ENCODE data around the gene PALD1. TPM values are rescaled to one million over a fixed set of nuclear protein-coding genes. Genes with fewer than 3 reads are reported as not detected.
"Not testable (repeated sequence)": the region's sequence is repeated elsewhere in the genome, so short reads cannot be mapped to it uniquely, and the experiment has no call there.

The PALD1 gene
- polyA plus RNA-seq, 6 donors from 2014 or later = 0.49 to 1.9 (median 0.65) TPM; not detected in 1

DNA sequence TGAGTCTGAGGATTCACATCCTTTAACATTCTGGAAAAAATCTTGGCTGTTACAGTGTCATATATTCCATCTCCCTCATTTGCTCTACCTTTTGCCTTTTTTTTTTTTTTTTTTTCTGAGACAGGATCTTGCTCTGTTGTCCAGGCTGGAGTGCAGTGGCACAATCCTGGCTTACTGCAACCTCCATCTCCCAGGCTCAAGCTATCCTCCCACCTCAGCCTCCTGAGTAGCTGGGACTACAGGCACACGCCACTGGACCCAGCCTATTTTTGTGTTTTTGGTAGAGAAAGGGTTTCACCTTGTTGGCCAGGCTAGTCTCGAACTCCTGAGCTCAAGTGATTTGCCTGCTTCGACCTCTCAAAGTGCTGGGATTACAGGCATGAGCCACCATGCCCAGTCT is 135.8 kb downstream of the PALD1 start:
- H3K4me3 Mint-ChIP-seq = not testable (repeated sequence)

DNA sequence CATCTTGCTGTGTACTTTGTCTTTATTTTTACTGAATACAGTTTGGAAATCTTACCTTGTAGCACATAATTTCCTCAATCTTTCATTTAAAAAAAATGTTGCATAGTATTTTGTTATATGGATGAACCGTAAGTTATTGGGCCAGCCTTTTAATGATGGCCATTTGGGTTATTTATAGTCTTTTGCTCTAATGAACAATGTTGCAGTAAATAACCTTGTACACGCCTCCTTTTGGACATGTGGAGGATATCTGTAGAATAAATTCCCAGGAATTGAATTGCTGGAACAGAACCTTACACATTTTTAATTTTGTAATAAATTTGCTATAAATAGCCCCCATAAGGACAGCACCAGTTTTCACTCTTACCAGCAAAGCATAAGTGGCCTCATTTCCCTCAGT is 136.6 kb downstream of the PALD1 start:
- Mint-ChIP-seq H3K27ac (no peak overlapping the region), H3K36me3 (peaks cover 9% of the 10 kb centered on the region in 2 donors), H3K4me1 (peaks cover 0 to 5% (median 0%) of the 10 kb centered on the region in 3 donors)

More for the DNA sequence above, 135.8 kb downstream of the PALD1 start:
- H3K9me3 Mint-ChIP-seq = peaks cover 0 to 17% (median 8%) of the 10 kb centered on the region in 7 donors
- H3K27me3 Mint-ChIP-seq = peaks cover 5 to 26% (median 13%) of the 10 kb centered on the region in 3 donors
- not testable (repeated sequence) for H3K36me3 Mint-ChIP-seq; H3K27ac Mint-ChIP-seq; DNase-seq; H3K4me1 Mint-ChIP-seq; ATAC-seq (ENCODE audit: low read depth in 2 of 2)

DNA sequence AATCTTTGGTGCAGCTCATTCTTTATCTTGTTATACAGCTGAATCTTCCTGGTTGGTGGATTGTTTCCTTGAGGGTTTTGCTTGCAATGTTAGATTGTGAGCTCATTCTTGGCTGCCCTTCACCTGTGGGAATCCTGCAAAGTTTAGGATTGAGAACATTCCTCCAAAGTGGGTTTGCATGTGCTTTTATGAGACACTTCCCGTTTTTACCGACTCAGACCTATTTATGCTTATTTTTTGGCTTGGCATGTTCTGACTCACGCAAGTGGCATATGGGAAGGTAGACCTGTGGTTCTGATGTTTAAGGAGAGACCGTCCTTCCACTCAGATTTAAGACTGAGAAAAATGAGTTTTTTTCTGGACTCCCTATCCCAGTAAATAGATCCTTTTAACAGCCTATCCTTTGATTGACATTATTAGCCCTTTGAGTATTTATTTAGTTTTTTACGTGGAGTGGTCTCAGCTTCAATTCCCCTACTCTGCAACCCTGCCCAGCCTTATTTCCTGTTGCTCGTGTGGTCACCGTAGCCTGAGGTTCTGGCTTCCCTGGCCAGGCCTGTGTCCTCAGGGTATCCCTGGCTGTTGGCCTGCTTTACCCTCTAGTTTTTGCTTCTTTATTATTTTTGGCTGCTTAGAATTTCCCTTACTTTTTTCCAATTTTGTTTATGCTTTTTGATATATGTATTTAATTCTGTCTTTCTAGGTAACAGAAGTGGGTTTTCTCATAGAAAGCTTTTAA is 137.4 kb downstream of the PALD1 start:
- Mint-ChIP-seq H3K4me1 (peaks cover 0 to 5% (median 0%) of the 10 kb centered on the region in 3 donors), H3K4me3 (no peak overlapping the region), H3K36me3 (peaks cover 9% of the 10 kb centered on the region in 2 donors), H3K9me3 (peaks cover 4 to 33% (median 17%) of the 10 kb centered on the region in 7 donors), H3K27ac (no peak overlapping the region), H3K27me3 (peaks cover 5 to 26% (median 13%) of the 10 kb centered on the region in 3 donors)
- DNase-seq = no peak
- no peak for ATAC-seq (ENCODE audit: low read depth in 2 of 2)

More for the DNA sequence above, 136.6 kb downstream of the PALD1 start:
- Mint-ChIP-seq H3K4me3 (no peak overlapping the region), H3K9me3 (peaks cover 4 to 25% (median 14%) of the 10 kb centered on the region in 7 donors), H3K27me3 (peaks cover 5 to 26% (median 13%) of the 10 kb centered on the region in 3 donors)
- ATAC-seq (ENCODE audit: low read depth in 2 of 2) (no peak), DNase-seq (no peak)

DNA sequence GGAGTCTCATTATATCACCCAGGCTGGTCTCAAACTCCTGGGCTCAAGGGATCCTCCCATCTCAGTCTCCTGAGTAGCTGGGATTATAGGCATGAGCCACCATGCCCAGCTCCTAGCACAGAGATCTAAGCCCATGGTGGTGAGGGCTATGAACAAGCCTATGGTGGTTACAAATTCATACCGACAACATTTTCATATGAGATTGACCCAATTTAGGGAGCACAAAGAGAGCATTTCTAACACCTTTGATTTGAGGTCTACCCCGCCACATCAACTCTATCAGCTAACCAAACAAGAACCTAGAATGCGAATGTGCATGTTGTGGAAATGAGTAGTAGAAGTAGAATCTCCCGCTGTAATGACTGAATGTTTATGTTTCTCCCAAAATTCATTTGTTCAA is 138.2 kb downstream of the PALD1 start:
- no peak for ATAC-seq (ENCODE audit: low read depth in 2 of 2)
- Mint-ChIP-seq H3K36me3 (peaks cover 9% of the 10 kb centered on the region in 2 donors), H3K27ac (no peak overlapping the region), H3K4me1 (peaks cover 0 to 5% (median 0%) of the 10 kb centered on the region in 3 donors), H3K27me3 (peaks cover 5 to 26% (median 13%) of the 10 kb centered on the region in 3 donors), H3K9me3 (peaks cover 2 to 34% (median 19%) of the 10 kb centered on the region in 7 donors), H3K4me3 (no peak overlapping the region)
- DNase-seq = no peak

Other genes with a start within 250 kb of the PALD1 start
- 100 to 1,000 TPM in 3 of 6 donors, 10 to 100 TPM in 3; 59.7 to 152 (median 97.0) TPM for gene PPA1, start 245.3 kb upstream of the PALD1 start, polyA plus RNA-seq (ENCODE audit: low read depth in 6 of 6)
- gene NPFFR1, start 194.8 kb upstream of the PALD1 start, polyA plus RNA-seq (ENCODE audit: low read depth in 6 of 6) = not detected
- gene LRRC20, start 96.1 kb upstream of the PALD1 start, polyA plus RNA-seq (ENCODE audit: low read depth in 6 of 6) = under 1 TPM in 2 of 6 donors, not detected in 4; 0.22 to 0.23 TPM
- 10 to 100 TPM; 35.7 to 44.5 (median 38.8) TPM for gene EIF4EBP2, start 74.6 kb upstream of the PALD1 start, polyA plus RNA-seq (ENCODE audit: low read depth in 6 of 6)
- gene NODAL, start 37.1 kb upstream of the PALD1 start, polyA plus RNA-seq (ENCODE audit: low read depth in 6 of 6) = not detected
- 1 to 10 TPM; 1.2 to 9.3 (median 3.7) TPM for gene PRF1, start 124.0 kb downstream of the PALD1 start, polyA plus RNA-seq (ENCODE audit: low read depth in 6 of 6)
- not detected for gene ADAMTS14, start 193.7 kb downstream of the PALD1 start, polyA plus RNA-seq (ENCODE audit: low read depth in 6 of 6)